K562 (cell line): Measurements from ENCODE around the gene NUSAP1. TPM values are rescaled to one million over a fixed set of nuclear protein-coding genes. Genes with fewer than 3 reads are reported as not detected.

Source experiments
- ATAC-seq: fragments of 200-7000 bp; cut with Tn5 transposase; 3 replicates; pipeline ENCODE4 v1.9.1; 2020; ENCODE audit warnings: moderate library complexity
- BruUV-seq: library from RNA; stranded (reverse); fragments of 400-500 nt; replicated peaks from 2 replicates; lab custom pipeline; 2021; lab: Mats Ljungman, UMichigan
- CTCF ChIA-PET: fragments of 300-600 bp; formaldehyde crosslinking; extraction: SDS; loops from one replicate; lab custom pipeline; 2021; ENCODE audit warnings: low intra/inter-chr PET ratio; lab: Yijun Ruan, JAX
- POLR2A ChIA-PET: fragments of 300-600, 350-650 bp; sonication (Branson Sonifier 250); formaldehyde crosslinking; extraction: SDS; loops from one replicate; lab custom pipeline; 2021; ENCODE audit warnings: antibody characterized with exemption, inconsistent platforms; lab: Yijun Ruan, JAX
- DNase-seq, 4 experiments: peaks; one replicate each; pipeline versions ENCODE4 v3.0.0 to v3.0.0-alpha.2; 2011 to 2018; ENCODE audit warnings: low spot score in 3 of 4, mixed read lengths in 3 of 4; ENCODE audit errors: extremely low read depth in 1 of 4
- FAIRE-seq: peaks from 2 replicates; lab custom pipeline; 2011; peaks lifted over from hg19 to GRCh38; lab: Jason Lieb, UNC
- H2AFZ ChIP-seq: 2 replicates; pipeline ENCODE4 v1.6.0; 2011; ENCODE audit warnings: low read depth, low read length, control low read depth, inconsistent platforms
- H3K27ac ChIP-seq: fragments of 200-600 bp; 3 replicates; pipeline ENCODE4 v1.8.0; 2011; ENCODE audit warnings: low read depth, mild to moderate bottlenecking, control low read depth, inconsistent platforms, low read length, moderate library complexity, mixed read lengths; ENCODE audit errors: extremely low read depth
- H3K27me3 ChIP-seq, 2 experiments: fragments of 300-600 bp in 1 of 2; 2 replicates in 1 of 2; 3 replicates in 1 of 2; pipeline versions ENCODE4 v1.6.0 to v1.8.0; 2011; ENCODE audit warnings: inconsistent platforms in 2 of 2, low read length in 2 of 2, mild to moderate bottlenecking in 1 of 2, mixed read lengths in 1 of 2, moderate library complexity in 1 of 2; ENCODE audit not compliant: control insufficient read depth in 2 of 2, insufficient read depth in 2 of 2
- H3K36me3 ChIP-seq: fragments of 300-600 bp; 3 replicates; pipeline ENCODE4 v1.8.0; 2011; ENCODE audit warnings: mild to moderate bottlenecking, low read length, inconsistent platforms; ENCODE audit not compliant: control insufficient read depth, insufficient read depth
- H3K4me1 ChIP-seq, 2 experiments: fragments of 200-600 bp in 1 of 2; replicated peaks in 1 of 2; 2 replicates in 1 of 2; 3 replicates in 1 of 2; pipeline versions ENCODE4 v1.5.1 to v1.8.0; 2011; ENCODE audit warnings: inconsistent platforms in 2 of 2, low read length in 2 of 2, mild to moderate bottlenecking in 1 of 2, mixed read lengths in 1 of 2, moderate library complexity in 1 of 2; ENCODE audit not compliant: control insufficient read depth in 2 of 2, insufficient read depth in 2 of 2
- H3K4me2 ChIP-seq: 2 replicates; pipeline ENCODE4 v1.6.1; 2011; ENCODE audit warnings: low read length, control low read depth, inconsistent platforms, mixed read lengths; ENCODE audit not compliant: insufficient read depth
- H3K4me3 ChIP-seq: fragments of 200-600 bp; sonication (generic), shearing (Covaris generic); 2 replicates; pipeline ENCODE4 v1.5.1; 2016; ENCODE audit warnings: control low read depth, inconsistent platforms
- H3K79me2 ChIP-seq: fragments of 200-600 bp; 3 replicates; pipeline ENCODE4 v1.8.0; 2011; ENCODE audit warnings: low read length, inconsistent platforms; ENCODE audit not compliant: control insufficient read depth, insufficient read depth
- H3K9ac ChIP-seq, 2 experiments: 2 replicates each; pipeline versions ENCODE4 v1.6.0 to v1.6.1; 2011; ENCODE audit warnings: low read depth in 2 of 2, low read length in 2 of 2, control low read depth in 1 of 2, inconsistent platforms in 1 of 2, mild to moderate bottlenecking in 1 of 2, mixed read lengths in 1 of 2; ENCODE audit not compliant: insufficient read depth in 1 of 2
- H3K9me1 ChIP-seq: one replicate; pipeline ENCODE4 v1.6.0; 2011; ENCODE audit warnings: inconsistent platforms, mild to moderate bottlenecking, low read length, moderate library complexity; ENCODE audit not compliant: control insufficient read depth, insufficient read depth
- H3K9me3 ChIP-seq: replicated peaks from 2 replicates; pipeline ENCODE4 v1.5.1; 2011; ENCODE audit warnings: low read depth, low read length, inconsistent platforms; ENCODE audit not compliant: control insufficient read depth, insufficient read depth
- H4K20me1 ChIP-seq: replicated peaks from 2 replicates; pipeline ENCODE4 v1.6.1; 2011; ENCODE audit warnings: low read length, inconsistent platforms, mixed read lengths; ENCODE audit not compliant: control insufficient read depth, insufficient read depth
- CHD1 ChIP-seq: fragments of 200-600 bp; sonication (generic); IDR thresholded peaks from one replicate; pipeline ENCODE4 v1.6.1; 2012; ENCODE audit warnings: mild to moderate bottlenecking, moderate library complexity, low read length, inconsistent platforms
- EZH2 ChIP-seq: IDR thresholded peaks from 2 replicates; pipeline ENCODE4 v1.6.1; 2012; ENCODE audit warnings: low read depth, mild to moderate bottlenecking, inconsistent platforms, low read length, borderline replicate concordance
- HLTF ChIP-seq: fragments of 450-650 bp; IDR thresholded peaks from 2 replicates; pipeline ENCODE4 v1.6.1; 2016
- HMBOX1 ChIP-seq: sonication (generic); IDR thresholded peaks from 2 replicates; pipeline ENCODE4 v1.6.1; 2016
- KLF1 ChIP-seq: fragments of 450-650 bp; IDR thresholded peaks from 2 replicates; pipeline ENCODE4 v1.6.1; 2016; ENCODE audit warnings: missing genetic modification characterization, missing compliant biosample characterization
- MAFF ChIP-seq: IDR thresholded peaks from 2 replicates; pipeline ENCODE4 v1.6.1; 2012; ENCODE audit warnings: low read length, improper control_type of control experiment
- TBL1XR1 ChIP-seq, 2 experiments: IDR thresholded peaks; 2 replicates each; pipeline ENCODE4 v1.6.1; 2012; ENCODE audit warnings: improper control_type of control experiment in 2 of 2, low read length in 2 of 2, mild to moderate bottlenecking in 1 of 2
- THRAP3 ChIP-seq: fragments of 450-650 bp; IDR thresholded peaks from 2 replicates; pipeline ENCODE4 v1.6.1; 2016; ENCODE audit warnings: mild to moderate bottlenecking, inconsistent platforms, borderline replicate concordance
- ZNF41 ChIP-seq: fragments of 250-450 bp; sonication (Bioruptor Pico); conservative IDR thresholded peaks from 2 replicates; pipeline ENCODE4 v1.4.0; 2020; ENCODE audit warnings: mild to moderate bottlenecking
- ZNF551 ChIP-seq: fragments of 250-450 bp; sonication (Bioruptor Pico); IDR thresholded peaks from 2 replicates; pipeline ENCODE4 v1.5.0; 2021; ENCODE audit warnings: mild to moderate bottlenecking, moderate library complexity
- ZNF696 ChIP-seq: fragments of 250-450 bp; sonication (Bioruptor Pico); conservative IDR thresholded peaks from 2 replicates; pipeline ENCODE4 v1.4.0; 2020; ENCODE audit warnings: mild to moderate bottlenecking, moderate library complexity
- WGBS: fragments of 100-300 bp; shearing (Covaris generic); methylation state at CpG from one replicate; pipeline ENCODE4 v1.1.6; 2016; ENCODE audit warnings: low coverage, mixed read lengths; ENCODE audit not compliant: insufficient coverage; ENCODE audit errors: missing lambda C conversion rate; 5-methylcytosine and 5-hydroxymethylcytosine counted together
- in situ Hi-C: fragments of 300-500 bp; cut with MboI; formaldehyde crosslinking; loops from 4 replicates; pipeline ENCODE4 v1.15.0; 2018; ENCODE audit warnings: inconsistent platforms, mixed read lengths
- intact Hi-C: fragments of 100-400 bp; cut with micrococcal nuclease; formaldehyde crosslinking; loops from 2 replicates; pipeline ENCODE4 v1.14.2; 2022
- polyA plus RNA-seq, 8 experiments: library from polyadenylated mRNA; depleted of rRNA in 4 of 8; stranded (reverse) in 5 of 8; unstranded in 3 of 8; fragments of >200 nt; fragmentation: Nextera tagmentation in 2 of 8; fragmentation: Illumina TruSeq in 1 of 8; extraction: Ambion mirVana in 2 of 8; extraction: Trizol in 1 of 8; gene quantifications; 2 replicates each; pipeline versions ENCODE4 v1.2.1 to v1.2.3, GENCODE V29; 2011 to 2014; ENCODE audit warnings: inconsistent platforms in 1 of 8, missing spikeins in 1 of 8
- total RNA-seq, 7 experiments: library from RNA; depleted of rRNA in 6 of 7; stranded (reverse); fragments of >200 nt in 6 of 7; fragmentation: Illumina TruSeq in 2 of 7; extraction: Trizol in 2 of 7; gene quantifications; 2 replicates each; pipeline versions ENCODE4 v1.2.1 to v1.2.3, GENCODE V29; 2011 to 2021; ENCODE audit warnings: low replicate concordance in 1 of 7

NUSAP1 gene
- total and polyA plus RNA-seq, 9 of the 15 experiments (the other 6 are each of a cell fraction or from before 2014, with no cell fraction given) = 119 to 266 (median 227) TPM

GRCh38 chr15:41285285-41285684 is 47.4 kb upstream of the NUSAP1 start:
- Histone ChIP-seq H3K4me3 (peak overlapping the region; percentile 87), H3K9me3 (no peaks in the 10 kb centered on the region), H4K20me1 (peaks cover 4% of the 10 kb centered on the region; the same call in 1 of the 2 replicates), H3K9ac (peak overlapping the region; percentile 62 to 98), H2AFZ (no peak overlapping the region), H3K36me3 (peaks cover 56% of the 10 kb centered on the region), H3K79me2 (peaks cover 53% of the 10 kb centered on the region), H3K4me2 (peak overlapping the region; percentile 94), H3K4me1 (peaks cover 8 to 12% of the 10 kb centered on the region in 2 experiments; a peak in 4 of 5 replicates), H3K9me1 (no peaks in the 10 kb centered on the region), H3K27me3 (no peaks in the 10 kb centered on the region), H3K27ac (peak overlapping the region; percentile 98)
- DNase-seq = no peak
- BruUV-seq = no TSS peak
- no peak for FAIRE-seq
- TF ChIP-seq ZNF696 (no peak), ZNF41 (no peak), HMBOX1 (0 out of 2 replicates have a peak, but pooled peaks have one; percentile 8), KLF1 (no peak), CHD1 (peak; percentile 33), THRAP3 (no peak), HLTF (no peak), EZH2 (no peak), MAFF (no peak), ZNF551 (CRISPR knock-in tag) (no peak), TBL1XR1 (IDR thresholded peaks at IDR 0.05; ENCODE audit: low read length in 2 of 2) (no peak)
- CTCF ChIA-PET = no interaction called here
- intact Hi-C loops = loop anchor here (2.0 kb wide), 1 partner anchor 52 kb away; no protein-coding TSS in a partner anchor
- no peak for ATAC-seq
- POLR2A ChIA-PET = interaction anchor here (1.1 to 2.1 kb wide), 3 partner anchors 9 to 47 kb away, joined by 3 to 6 read pairs (median 6); partner anchors contain the start of genes NUSAP1 and OIP5
- WGBS = 12% methylated on average over 7 of the region's 7 CpGs
- in situ Hi-C loops = no loop called here
